ENCODE results near the gene TM2D3.
"Not testable (repeated sequence)": the region's sequence is repeated elsewhere in the genome, so short reads cannot be mapped to it uniquely, and the experiment has no call there.

TM2D3 gene

DNA sequence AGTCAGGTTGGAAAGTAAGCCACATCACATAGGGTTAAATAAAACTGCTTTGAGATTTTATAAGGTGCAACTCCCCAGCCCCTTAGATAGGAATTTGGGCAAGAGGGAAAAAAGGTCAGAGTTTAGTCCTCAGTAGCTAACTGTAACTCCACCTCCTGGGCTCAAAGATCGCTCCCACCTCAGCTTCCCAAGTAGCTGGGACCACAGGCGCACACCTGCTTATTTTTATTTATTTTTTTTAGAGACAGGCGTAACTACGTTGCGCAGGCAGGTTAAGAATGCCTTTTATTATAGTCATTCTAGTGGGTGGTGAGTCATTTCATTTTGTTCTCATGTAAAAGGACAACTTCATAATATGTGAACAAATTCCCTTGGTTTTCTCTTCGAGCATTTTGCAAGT, 14.7 kb downstream of the TM2D3 start:
- H3K27ac ChIP-seq: no peak overlapping the region
- H3K4me3 ChIP-seq (ENCODE audit: low read depth in 1 of 2, low read length in 1 of 2): no peak overlapping the region
- peaks cover 12% of the 10 kb centered on the region for H3K36me3 ChIP-seq
- TF ChIP-seq, protein P1, sequence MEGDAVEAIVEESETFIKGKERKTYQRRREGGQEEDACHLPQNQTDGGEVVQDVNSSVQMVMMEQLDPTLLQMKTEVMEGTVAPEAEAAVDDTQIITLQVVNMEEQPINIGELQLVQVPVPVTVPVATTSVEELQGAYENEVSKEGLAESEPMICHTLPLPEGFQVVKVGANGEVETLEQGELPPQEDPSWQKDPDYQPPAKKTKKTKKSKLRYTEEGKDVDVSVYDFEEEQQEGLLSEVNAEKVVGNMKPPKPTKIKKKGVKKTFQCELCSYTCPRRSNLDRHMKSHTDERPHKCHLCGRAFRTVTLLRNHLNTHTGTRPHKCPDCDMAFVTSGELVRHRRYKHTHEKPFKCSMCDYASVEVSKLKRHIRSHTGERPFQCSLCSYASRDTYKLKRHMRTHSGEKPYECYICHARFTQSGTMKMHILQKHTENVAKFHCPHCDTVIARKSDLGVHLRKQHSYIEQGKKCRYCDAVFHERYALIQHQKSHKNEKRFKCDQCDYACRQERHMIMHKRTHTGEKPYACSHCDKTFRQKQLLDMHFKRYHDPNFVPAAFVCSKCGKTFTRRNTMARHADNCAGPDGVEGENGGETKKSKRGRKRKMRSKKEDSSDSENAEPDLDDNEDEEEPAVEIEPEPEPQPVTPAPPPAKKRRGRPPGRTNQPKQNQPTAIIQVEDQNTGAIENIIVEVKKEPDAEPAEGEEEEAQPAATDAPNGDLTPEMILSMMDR (IDR thresholded peaks at IDR 0.05): no peak
- no peaks in the 10 kb centered on the region for H3K27me3 ChIP-seq
- H3K9me3 ChIP-seq: no peaks in the 10 kb centered on the region
- H3K4me1 ChIP-seq (ENCODE audit: control insufficient read depth in 1 of 2, insufficient read depth in 1 of 2, low read depth in 1 of 2, low read length in 1 of 2): peaks cover 23 to 24% of the 10 kb centered on the region in 2 experiments

GRCh38 chr15:101637038-101637437, 15.1 kb downstream of the TM2D3 start:
- Histone ChIP-seq H3K36me3 (peaks cover 12% of the 10 kb centered on the region), H3K9me3 (no peaks in the 10 kb centered on the region), H3K27me3 (no peaks in the 10 kb centered on the region), H3K4me1 (ENCODE audit: control insufficient read depth in 1 of 2, insufficient read depth in 1 of 2, low read depth in 1 of 2, low read length in 1 of 2) (peaks cover 18 to 19% of the 10 kb centered on the region in 2 experiments), H3K4me3 (ENCODE audit: low read depth in 1 of 2, low read length in 1 of 2) (no peak overlapping the region), H3K27ac (no peak overlapping the region)
- TF ChIP-seq, protein P1 (IDR thresholded peaks at IDR 0.05): no peak

DNA sequence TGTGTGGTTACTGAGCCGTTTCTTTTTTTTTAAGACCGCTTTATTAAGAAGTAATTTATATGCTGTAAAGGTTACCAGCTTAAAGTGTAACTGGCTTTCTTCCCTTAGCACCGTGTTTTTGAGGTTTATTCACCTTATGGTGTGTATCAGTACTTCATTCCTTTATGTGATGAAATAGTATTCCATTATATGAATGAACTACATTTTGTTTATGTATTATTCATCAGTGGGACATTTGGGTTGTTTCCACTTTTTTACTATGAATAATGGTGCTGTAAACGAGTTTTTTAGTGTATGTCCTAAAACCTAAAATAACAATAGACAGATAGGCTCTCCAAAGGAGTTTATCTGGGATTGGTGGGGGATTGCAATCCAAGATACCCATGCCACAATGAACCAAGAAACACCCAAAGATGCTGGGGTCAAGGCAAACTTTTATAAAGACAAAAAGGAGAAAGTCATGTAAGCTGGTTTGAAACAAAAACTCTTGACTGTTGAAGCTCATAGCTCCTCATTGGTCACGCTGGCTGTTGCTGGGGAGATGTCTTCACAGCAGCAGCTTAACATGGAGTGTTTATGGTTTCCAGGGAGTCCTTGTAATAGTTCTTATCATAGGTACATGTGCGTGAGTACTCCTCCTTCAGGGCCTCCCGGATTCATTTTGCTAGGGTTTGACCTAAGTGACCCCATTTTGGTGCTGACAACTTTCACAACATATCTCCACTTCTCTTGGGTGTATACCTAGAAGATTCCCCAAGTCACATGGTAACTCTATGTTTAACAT, 16.0 kb downstream of the TM2D3 start:
- no peak overlapping the region for H3K27ac ChIP-seq
- H3K36me3 ChIP-seq: peaks cover 12% of the 10 kb centered on the region
- H3K4me1 ChIP-seq (ENCODE audit: control insufficient read depth in 1 of 2, insufficient read depth in 1 of 2, low read depth in 1 of 2, low read length in 1 of 2): peaks cover 9 to 10% of the 10 kb centered on the region in 2 experiments
- H3K4me3 ChIP-seq (ENCODE audit: low read depth in 1 of 2, low read length in 1 of 2): no peak overlapping the region
- H3K9me3 ChIP-seq: no peaks in the 10 kb centered on the region
- TF ChIP-seq, protein P1 (IDR thresholded peaks at IDR 0.05): no peak
- no peaks in the 10 kb centered on the region for H3K27me3 ChIP-seq

DNA sequence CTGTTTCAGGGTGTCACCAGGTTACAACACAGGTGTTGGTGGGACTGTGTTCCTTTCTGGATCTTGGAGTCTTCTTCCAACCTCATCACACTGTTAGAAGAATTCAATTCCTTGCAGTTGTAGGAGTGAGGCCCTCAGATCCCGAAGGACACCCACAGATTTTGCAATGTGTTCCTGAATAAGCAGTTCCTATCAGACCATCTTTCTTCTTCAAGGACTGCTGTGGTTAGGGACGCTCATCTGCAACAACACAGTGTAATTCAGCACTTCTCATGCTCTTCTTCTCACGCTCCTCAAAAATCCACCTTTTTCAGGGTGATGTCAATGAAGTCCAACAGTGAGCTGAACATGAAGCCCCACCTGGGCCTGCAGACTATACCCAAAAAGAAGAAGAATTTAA, 18.8 kb downstream of the TM2D3 start:
- TF ChIP-seq, protein P1 (IDR thresholded peaks at IDR 0.05): no peak
- H3K4me1 ChIP-seq (ENCODE audit: control insufficient read depth in 1 of 2, insufficient read depth in 1 of 2, low read depth in 1 of 2, low read length in 1 of 2): no peaks in the 10 kb centered on the region
- H3K27me3 ChIP-seq: no peaks in the 10 kb centered on the region
- H3K9me3 ChIP-seq: no peaks in the 10 kb centered on the region
- H3K36me3 ChIP-seq: no peaks in the 10 kb centered on the region
- H3K4me3 ChIP-seq (ENCODE audit: low read depth in 1 of 2, low read length in 1 of 2): no peak overlapping the region
- no peak overlapping the region for H3K27ac ChIP-seq

DNA sequence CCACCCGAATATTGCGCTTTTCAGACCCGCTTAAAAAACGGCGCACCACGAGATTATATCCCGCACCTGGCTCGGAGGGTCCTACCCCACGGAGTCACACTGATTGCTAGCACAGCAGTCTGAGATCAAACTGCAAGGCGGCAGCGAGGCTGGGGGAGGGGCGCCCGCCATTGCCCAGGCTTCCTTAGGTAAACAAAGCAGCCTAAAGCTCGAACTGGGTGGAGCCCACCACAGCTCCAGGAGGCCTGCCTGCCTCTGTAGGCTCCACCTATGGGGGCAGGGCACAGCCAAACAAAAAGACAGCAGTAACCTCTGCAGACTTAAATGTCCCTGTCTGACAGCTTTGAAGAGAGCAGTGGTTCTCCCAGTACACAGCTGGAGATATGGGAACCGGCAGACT, 25.5 kb downstream of the TM2D3 start:
- not testable (repeated sequence) for H3K36me3 ChIP-seq; H3K27ac ChIP-seq; H3K4me1 ChIP-seq (ENCODE audit: control insufficient read depth in 1 of 2, insufficient read depth in 1 of 2, low read depth in 1 of 2, low read length in 1 of 2); H3K27me3 ChIP-seq; H3K4me3 ChIP-seq (ENCODE audit: low read depth in 1 of 2, low read length in 1 of 2)
- H3K9me3 ChIP-seq: peaks cover 23% of the 10 kb centered on the region

DNA sequence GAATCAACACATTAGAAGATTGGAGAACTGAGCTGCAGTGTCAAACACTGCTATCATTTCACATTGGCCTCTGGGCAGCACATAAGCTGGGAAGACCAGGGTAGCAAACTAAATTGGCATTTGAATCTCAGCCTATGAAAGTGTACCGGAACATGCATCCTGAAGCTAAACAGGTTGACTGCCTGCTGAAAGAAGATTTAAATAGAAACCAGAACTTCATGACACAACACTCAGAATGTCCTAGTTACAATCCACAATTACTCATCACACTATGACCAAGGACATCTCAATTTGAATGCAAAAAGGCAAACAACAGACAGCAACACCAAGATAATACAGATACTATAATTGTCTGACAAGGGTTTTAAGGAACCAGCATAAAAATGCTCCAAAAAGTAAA, 26.2 kb downstream of the TM2D3 start:
- no peaks in the 10 kb centered on the region for H3K36me3 ChIP-seq
- H3K27me3 ChIP-seq: no peaks in the 10 kb centered on the region
- no peak overlapping the region for H3K27ac ChIP-seq
- peaks cover 23% of the 10 kb centered on the region for H3K9me3 ChIP-seq
- H3K4me3 ChIP-seq (ENCODE audit: low read depth in 1 of 2, low read length in 1 of 2): no peak overlapping the region
- H3K4me1 ChIP-seq (ENCODE audit: control insufficient read depth in 1 of 2, insufficient read depth in 1 of 2, low read depth in 1 of 2, low read length in 1 of 2): no peaks in the 10 kb centered on the region
- TF ChIP-seq, protein P1 (IDR thresholded peaks at IDR 0.05): no peak
